GM12874 (cell line): Measurements from ENCODE around the gene ESCO1.

Experiments
- CTCF ChIP-seq: IDR thresholded peaks from 2 replicates; pipeline ENCODE4 v1.5.1; 2011; ENCODE audit warnings: low read depth, mild to moderate bottlenecking, control low read depth, low read length, moderate library complexity; ENCODE audit not compliant: insufficient read depth

The ESCO1 gene

GRCh38 chr18:21490748-21491147 lies 109.8 kb downstream of the ESCO1 start:
- no peak for TF ChIP-seq CTCF

GRCh38 chr18:21489919-21490495 lies 110.5 kb downstream of the ESCO1 start:
- TF ChIP-seq CTCF = no peak

GRCh38 chr18:21489119-21489750 lies 111.3 kb downstream of the ESCO1 start:
- peak; percentile 69 for TF ChIP-seq CTCF

DNA sequence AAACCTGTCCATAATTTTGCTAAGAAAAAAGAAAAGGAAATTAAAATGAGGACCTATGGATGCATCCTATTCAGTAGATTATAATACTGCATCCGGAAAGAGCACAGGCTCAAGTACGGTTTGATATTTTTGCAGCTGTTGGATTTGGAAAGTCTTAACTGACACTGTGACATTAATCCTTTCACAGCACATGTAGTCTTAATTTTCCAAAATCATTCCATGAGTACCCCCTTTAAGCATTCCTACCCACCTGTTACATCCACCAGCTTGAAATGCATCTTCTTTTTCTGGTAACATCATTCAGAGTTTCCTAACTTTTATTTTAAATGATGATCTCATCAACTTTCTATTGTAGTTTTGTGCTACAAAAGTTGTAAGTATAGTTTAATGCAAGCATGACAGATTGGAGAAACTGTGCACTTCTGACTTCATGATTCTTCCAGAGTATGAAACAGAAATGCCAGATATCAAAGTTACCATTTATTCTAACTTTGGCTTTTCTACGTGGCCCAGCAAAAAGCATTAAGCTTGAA lies 113.5 kb downstream of the ESCO1 start:
- TF ChIP-seq CTCF = no peak

DNA sequence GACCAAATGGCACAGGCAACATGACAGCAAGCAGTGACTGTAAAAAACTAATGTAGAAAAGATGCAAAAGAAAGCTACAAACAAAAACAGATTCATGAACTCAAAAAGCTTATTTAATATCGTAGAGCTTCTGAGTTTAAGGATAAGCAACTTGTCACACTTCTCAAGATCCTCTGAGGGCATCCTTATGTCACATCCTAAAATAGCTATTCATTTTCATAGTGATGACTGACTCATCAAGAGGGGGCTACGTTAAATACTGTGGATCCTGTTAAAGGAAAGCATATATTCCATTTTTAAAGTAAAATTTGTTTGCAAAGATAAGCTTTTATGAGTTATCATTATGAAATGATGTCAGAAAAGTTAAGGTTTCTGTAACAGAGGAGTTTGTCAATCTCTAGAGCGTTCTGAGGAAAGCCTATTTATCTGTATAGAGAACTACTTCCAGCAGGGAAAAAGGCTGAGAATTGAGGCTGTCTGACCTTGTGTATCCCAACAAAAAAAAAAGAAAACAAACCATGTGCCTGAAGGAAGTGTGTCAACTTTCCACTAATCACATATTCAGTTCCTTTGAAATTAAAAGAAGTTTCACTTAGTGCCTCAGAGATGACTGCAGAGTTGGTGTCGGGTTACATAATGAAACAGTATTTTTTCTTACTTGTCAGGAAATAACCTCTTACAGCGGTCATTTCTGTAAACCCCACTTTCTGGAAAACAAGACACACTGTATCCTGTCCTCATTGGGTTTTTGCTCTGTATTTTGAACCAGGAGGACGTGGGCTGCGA lies 115.5 kb downstream of the ESCO1 start:
- TF ChIP-seq CTCF = no peak

DNA sequence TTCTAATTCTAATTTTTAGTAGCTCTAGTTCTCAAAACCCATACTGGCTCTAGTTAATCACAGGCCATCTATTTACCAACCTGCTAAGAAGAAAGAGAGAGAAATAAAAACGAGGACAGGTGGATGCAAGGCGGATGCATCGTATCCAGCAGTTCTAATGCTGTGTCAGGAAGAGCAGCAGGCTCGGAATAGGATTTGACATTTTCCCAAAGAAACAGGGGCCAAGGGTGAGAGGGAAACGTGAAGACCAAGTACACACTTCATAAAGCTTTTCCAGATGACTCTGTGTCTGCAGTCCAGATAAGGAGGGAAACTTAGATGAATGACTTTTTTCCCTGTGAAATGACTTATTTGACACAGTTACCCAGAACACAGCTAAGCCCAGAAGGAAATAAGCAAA lies 117.5 kb downstream of the ESCO1 start:
- TF ChIP-seq CTCF = no peak

- TF ChIP-seq CTCF = no peak
Observed at GRCh38 chr18:21481739-21482138, 118.8 kb downstream of the ESCO1 start.
